Activated T-cell treated with anti-CD3 and anti-CD28 coated beads for 48 hours (primary cell): ENCODE measurements around the gene GPATCH8.

ENCODE experiments used
- DNase-seq: peaks from one replicate; pipeline ENCODE4 v3.0.0-alpha.2; 2020; ENCODE audit warnings: low read depth

The GPATCH8 gene

DNA sequence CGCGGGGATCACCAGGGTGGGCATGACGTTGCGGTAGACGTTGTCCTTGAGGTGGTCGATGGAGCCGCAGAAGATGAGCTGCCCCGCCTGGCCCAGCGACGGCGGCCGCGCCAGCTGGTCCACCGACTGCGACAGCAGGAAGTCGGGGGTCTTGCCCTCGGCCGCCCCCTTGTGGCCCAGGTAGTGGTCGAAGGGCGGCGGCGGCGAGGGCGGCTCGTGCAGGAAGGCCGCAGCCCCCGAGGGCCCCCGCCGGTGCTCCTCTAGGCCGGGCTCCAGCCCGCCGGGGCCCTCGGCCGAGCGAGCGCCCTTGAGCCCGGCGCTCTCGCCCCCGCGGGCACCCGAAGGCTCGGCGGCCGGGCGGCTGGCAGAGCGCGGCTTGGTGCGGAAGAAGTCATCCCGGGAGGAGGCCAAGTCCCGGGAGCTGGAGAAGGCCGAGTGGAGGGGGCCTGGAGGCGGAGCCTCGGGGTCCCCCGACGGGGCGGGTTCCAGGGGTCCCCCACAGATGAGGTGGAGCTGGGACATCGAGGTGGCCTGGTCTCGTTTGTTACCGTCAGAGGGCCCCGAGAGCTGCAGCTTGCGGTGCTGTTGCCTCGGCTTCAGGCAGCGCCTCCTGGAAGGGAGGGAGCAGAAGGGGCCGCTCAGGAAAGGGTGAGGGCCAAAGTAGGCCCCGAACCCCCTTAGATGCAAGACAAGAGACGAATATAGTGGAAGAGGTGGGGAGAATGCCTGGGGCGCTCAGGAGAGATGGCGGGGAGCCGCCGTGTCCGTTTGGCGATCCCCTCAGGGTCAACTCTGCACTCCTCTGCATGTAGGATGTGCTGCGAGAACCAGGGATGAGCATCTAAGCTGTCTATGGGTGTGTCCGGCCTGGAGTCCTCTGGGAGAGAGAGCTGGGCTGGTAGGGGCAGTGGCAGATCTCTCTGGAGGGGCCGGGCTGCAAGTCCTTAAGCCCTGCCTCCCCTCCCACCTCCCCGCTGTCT is 148.3 kb downstream of the GPATCH8 start:
- peak; percentile 48 for DNase-seq

DNA sequence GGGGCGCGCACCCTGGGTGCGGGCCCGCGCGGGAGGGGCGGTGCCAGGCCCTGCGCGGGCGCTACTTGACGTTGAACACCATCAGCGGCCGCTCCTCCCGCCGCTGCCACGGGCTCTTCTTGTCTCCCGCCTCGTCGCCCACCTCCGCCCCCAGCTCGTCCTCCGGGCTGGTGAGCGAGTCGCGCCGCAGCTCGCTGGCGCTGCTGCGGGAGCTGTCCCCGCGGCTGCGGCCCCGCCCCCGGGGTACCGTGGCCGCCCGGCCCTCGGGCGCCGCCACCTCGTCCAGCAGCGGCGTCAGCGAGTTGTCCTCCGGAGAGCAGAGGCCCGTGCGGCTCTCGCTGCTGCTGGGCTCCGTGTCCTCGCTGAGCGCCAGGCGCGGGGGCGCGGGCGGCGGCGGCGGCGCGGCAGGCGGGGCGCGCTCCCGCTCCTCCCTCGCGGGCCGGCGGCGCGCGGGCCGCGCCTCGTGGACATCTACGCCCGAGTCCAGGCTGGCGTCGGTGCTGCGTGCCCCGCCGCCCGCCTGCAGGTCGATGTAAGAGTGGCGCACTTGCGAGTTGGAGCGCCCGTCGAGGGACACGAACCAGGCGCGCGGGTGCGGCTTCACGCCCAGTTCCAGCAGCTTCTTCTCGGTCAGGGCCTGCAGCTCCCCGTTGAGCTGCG is 149.4 kb downstream of the GPATCH8 start:
- DNase-seq = peak; percentile 13

DNA sequence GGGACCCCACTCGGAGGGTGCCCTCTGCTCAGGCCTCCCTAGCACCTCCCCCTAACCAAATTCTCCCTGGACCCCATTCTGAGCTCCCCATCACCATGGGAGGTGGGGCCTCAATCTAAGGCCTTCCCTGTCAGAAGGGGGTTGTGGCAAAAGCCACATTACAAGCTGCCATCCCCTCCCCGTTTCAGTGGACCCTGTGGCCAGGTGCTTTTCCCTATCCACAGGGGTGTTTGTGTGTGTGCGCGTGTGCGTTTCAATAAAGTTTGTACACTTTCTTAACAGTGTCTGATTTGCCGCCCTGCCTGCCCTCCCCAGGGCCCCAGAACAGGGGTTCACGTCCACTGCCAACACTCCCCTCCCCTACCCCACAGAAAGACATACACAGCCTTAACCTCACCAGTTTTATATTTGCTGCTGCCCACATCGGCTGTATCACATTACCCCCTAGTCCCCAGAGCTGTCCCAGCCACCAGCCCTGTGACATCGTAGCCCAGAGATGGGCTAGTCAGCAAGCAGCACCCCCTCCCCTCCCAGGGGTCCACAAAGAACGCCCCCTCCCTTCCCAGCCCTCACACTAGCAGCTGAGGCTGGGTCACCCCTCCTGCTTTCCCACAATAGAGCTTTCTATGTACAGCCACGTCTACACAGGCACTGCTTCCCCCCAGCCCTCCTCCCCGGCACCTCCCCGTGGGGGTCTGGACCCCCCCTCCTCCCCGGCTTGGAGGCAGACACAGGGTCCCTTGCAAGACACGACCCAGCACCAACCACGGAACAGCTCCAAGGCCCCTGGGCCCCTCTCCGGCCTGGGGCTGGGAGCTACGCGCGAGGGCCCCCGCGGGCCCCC is 150.2 kb downstream of the GPATCH8 start:
- no peak for DNase-seq

DNA sequence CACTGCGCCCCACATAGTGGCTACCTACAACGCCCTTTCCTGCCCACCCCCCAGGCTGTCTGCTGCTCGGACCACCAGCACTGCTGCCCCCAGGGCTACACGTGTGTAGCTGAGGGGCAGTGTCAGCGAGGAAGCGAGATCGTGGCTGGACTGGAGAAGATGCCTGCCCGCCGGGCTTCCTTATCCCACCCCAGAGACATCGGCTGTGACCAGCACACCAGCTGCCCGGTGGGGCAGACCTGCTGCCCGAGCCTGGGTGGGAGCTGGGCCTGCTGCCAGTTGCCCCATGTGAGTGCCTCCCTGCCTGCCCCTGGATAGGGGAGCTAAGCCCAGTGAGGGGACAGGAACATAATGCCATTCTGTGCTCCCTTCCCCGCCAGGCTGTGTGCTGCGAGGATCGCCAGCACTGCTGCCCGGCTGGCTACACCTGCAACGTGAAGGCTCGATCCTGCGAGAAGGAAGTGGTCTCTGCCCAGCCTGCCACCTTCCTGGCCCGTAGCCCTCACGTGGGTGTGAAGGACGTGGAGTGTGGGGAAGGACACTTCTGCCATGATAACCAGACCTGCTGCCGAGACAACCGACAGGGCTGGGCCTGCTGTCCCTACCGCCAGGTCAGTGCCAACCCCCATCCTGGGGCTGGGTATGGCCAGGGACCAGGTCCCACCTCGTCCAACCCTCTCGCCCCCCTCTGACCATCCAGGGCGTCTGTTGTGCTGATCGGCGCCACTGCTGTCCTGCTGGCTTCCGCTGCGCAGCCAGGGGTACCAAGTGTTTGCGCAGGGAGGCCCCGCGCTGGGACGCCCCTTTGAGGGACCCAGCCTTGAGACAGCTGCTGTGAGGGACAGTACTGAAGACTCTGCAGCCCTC is 151.0 kb downstream of the GPATCH8 start:
- DNase-seq = no peak

DNA sequence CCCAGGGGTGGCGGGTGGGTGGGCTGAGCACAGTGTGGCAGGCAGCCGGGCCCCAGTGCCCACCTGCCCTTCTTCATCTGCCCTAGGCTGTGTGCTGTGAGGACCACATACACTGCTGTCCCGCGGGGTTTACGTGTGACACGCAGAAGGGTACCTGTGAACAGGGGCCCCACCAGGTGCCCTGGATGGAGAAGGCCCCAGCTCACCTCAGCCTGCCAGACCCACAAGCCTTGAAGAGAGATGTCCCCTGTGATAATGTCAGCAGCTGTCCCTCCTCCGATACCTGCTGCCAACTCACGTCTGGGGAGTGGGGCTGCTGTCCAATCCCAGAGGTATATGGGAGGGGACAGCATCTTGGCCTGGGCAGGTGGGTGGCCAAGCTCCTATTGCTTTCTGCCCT is 151.7 kb downstream of the GPATCH8 start:
- no peak for DNase-seq

DNA sequence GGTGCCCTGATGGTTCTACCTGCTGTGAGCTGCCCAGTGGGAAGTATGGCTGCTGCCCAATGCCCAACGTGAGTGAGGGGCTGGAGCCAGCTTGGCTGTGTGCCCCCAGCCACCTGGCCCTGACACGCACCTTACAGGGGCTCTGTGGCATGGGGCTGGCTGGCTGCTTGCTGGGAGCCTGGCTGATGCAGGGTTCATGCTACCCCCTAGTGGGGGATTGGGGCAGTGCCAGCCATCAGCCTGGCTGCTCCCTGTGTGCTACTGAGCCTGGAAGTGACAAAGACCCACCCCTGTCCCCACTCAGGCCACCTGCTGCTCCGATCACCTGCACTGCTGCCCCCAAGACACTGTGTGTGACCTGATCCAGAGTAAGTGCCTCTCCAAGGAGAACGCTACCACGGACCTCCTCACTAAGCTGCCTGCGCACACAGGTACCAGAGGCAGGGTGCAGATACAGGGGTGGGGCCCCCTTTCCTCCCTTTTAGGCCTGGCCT is 152.4 kb downstream of the GPATCH8 start:
- peak; percentile 77 for DNase-seq

DNA sequence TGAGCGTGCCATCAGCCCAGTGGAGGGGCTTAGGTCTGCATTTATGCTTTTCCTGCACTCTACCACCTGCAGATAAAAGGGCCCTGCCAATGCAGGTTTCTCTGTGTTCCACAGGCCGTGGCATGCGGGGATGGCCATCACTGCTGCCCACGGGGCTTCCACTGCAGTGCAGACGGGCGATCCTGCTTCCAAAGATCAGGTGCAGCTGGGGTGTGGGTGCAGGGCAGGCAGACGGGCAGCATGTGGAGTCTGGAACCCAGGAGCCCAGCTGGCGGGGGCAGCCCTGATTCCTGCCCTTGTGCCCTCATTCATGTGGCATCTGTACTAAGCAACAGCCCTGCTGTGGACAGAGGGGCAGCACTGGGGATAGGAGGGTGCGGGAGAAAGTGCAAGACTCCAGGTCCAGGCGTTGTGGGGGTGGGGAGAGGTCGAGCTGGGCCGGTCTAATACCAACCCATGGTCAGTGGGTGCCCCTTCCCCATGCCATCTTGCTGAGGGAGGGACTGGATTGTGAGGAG is 153.6 kb downstream of the GPATCH8 start:
- DNase-seq = no peak

DNA sequence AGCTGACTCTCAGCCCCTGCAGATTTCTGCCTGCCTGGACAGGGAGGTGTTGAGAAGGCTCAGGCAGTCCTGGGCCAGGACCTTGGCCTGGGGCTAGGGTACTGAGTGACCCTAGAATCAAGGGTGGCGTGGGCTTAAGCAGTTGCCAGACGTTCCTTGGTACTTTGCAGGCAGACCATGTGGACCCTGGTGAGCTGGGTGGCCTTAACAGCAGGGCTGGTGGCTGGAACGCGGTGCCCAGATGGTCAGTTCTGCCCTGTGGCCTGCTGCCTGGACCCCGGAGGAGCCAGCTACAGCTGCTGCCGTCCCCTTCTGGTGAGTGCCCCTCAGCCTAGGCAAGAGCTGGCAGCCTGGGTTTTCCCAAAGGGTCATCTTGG is 154.2 kb downstream of the GPATCH8 start:
- DNase-seq = no peak

DNA sequence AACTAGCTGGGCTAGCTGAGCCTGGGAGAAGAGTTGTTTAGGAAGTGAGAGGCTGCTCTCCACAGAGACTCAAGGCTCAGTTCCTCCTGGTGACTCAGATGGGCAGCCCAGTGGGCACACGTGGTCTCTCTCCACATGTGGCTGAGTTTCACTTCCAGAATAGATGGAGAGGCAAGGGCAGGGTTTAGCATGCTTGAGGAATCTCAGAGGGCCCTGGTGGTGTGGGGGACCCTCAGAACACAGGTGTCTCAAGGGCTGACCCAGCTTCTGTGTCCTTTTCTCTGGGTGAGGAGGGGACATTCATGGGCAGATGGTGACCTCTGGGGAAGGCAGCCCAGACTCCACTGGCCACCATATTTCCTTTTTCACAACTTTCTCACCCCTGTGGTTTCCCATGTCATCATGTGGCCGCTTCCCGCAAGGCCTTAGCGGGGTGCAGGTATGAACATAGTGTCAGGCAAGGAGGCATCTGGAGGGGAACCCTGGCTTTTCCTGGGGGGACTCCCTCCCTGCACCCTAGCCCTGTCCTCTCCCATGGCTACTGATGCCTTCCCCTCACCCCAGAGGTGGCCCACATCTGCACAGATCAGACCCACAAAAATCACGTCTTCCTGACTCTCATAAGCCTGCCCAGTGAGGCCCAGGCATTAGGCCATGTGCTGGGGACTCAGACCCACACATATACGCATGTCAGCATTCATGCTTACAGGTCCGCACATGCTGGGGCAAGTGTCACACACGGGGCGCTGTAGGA is 154.8 kb downstream of the GPATCH8 start:
- DNase-seq = no peak
